Stomach smooth muscle (tissue), 2 donors: ENCODE measurements around the gene NFATC4.

Experiments
- H3K27ac ChIP-seq: one replicate; pipeline ENCODE4 v1.7.0; 2013; ENCODE audit warnings: mild to moderate bottlenecking, low read length, inconsistent platforms
- H3K27me3 ChIP-seq, 2 donors: one replicate each; pipeline ENCODE4 v1.7.0; 2013; ENCODE audit warnings: low read length in 2 of 2; ENCODE audit not compliant: insufficient read depth in 2 of 2, control insufficient read depth in 1 of 2
- H3K36me3 ChIP-seq, 2 donors: one replicate each; pipeline ENCODE4 v1.7.0; 2013; ENCODE audit warnings: low read length in 2 of 2; ENCODE audit not compliant: control insufficient read depth in 2 of 2, insufficient read depth in 2 of 2
- H3K4me1 ChIP-seq: one replicate; pipeline ENCODE4 v1.7.0; 2013; ENCODE audit warnings: low read length; ENCODE audit not compliant: control insufficient read depth, insufficient read depth
- H3K4me3 ChIP-seq, 2 donors: one replicate each; pipeline ENCODE4 v1.7.0; 2013; ENCODE audit warnings: low read length in 2 of 2
- H3K9ac ChIP-seq, 2 donors: one replicate each; pipeline ENCODE4 v1.7.0; 2013; ENCODE audit warnings: low read length in 2 of 2, mild to moderate bottlenecking in 1 of 2
- H3K9me3 ChIP-seq, 2 donors: one replicate each; pipeline ENCODE4 v1.7.0; 2013; ENCODE audit warnings: low read length in 2 of 2; ENCODE audit not compliant: control insufficient read depth in 2 of 2
- donor health status: healthy.
- donor health status: Pancreatic carcinoma.

Gene NFATC4

DNA sequence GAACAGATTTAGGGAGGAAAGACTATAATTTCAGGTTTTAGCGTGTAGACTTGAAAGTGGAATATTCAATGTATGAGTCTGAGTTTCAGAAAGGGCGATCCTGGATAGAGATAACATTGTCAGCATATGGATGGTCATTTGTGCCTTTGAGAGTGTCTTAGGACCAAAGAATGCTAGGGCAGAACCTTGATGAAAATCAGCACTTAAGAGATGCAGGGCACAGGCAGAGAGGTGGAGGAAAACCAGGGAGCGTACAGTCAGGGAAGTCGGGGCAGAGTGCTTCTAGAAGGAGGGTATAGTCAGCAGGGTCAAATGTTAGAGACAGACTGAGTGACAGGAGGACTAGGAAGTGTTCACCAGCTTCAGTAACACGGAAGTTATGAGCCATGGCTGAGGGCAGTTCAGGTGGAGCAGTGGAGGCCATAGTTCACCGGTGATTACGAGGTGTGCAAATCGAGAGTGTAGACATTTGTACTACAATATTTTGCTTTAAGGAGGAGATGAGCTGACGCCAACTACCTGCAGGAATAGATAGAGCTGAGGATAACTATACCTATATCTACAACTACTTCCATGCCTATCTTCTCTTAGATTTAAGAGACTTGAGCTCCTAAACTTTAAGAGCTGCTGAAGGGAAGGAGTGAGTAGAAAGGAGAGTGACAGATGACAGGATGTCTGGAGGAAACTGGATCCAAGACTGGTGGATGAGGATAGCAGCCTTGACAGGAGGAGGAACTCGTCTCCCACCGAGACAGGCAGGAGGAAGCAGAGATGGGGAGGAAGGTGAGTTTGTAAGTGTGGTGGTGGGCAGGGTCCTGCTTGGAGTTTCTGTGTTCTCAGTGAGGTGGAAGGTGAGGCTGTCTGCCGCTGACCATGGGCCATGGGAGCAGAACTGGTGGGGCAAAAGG, 55.0 kb downstream of the NFATC4 start:
- peak overlapping the region in 1 of 2 donors; percentile 21 for H3K9ac ChIP-seq
- no peak overlapping the region for H3K4me3 ChIP-seq
- H3K27ac ChIP-seq, result no peak overlapping the region
- H3K4me1 ChIP-seq, result peaks cover 5% of the 10 kb centered on the region
- H3K9me3 ChIP-seq, result no peaks in the 10 kb centered on the region
- H3K27me3 ChIP-seq, result peaks cover 7 to 12% of the 10 kb centered on the region in 2 donors
- no peaks in the 10 kb centered on the region for H3K36me3 ChIP-seq

DNA sequence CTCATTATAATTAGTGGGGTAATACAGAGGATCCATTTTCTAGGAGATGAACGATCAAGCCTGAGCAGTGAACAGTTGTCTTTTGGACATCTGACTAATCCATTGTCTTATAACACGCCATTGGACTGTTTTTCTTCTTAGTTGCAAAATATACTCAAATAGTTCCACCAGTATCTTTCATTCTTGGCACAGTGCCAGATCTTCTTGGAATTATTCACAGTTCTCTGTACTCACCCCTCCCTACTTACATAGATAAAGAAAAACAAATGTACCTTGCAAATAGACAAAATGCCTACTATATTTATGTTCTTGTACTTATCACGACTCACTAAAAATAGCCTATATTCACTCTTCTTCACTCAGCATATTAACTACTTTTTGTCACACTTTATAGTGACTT, 57.7 kb downstream of the NFATC4 start:
- Histone ChIP-seq H3K4me1 (peaks cover 15% of the 10 kb centered on the region), H3K36me3 (no peaks in the 10 kb centered on the region), H3K27me3 (peaks cover 3 to 9% of the 10 kb centered on the region in 2 donors), H3K9ac (no peak overlapping the region), H3K27ac (no peak overlapping the region), H3K4me3 (no peak overlapping the region), H3K9me3 (no peaks in the 10 kb centered on the region)

DNA sequence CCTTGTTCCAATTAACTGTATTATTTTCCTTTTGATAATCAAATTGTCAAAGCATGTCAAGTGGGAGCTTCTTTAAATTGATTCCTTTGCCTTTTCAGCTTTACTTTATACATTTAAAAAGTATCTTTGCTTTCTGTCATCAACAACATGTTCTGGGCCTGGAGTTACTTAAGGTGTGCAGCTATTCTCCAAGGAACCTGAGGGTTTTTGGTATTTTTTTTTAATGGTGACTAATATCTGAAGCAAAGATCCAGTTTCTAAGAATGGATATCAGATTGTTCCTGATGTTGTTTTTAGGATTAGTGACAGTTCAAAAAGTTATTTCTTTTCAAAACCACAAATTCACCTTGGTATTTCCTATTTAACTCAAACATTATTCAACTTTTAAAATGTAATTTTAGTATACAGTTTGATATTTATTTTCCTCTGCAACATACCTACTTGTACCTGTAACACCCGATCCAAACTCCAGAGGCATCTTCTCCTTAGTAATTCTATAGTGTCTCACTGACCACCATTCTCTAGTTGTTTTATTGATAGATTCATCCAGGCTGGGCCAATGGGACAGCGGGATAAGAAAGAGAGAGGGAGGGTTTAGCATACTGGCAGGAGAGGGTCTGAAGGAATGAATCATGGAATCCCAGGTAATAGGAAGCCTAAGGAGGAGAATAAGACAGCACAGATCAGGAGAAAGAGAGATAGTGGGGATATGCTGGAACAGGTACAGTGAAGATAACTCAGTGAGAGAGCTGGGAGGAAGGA, 58.3 kb downstream of the NFATC4 start:
- Histone ChIP-seq H3K27ac (no peak overlapping the region), H3K27me3 (peaks cover under 1 to 9% of the 10 kb centered on the region in 2 donors), H3K4me3 (no peak overlapping the region)

DNA sequence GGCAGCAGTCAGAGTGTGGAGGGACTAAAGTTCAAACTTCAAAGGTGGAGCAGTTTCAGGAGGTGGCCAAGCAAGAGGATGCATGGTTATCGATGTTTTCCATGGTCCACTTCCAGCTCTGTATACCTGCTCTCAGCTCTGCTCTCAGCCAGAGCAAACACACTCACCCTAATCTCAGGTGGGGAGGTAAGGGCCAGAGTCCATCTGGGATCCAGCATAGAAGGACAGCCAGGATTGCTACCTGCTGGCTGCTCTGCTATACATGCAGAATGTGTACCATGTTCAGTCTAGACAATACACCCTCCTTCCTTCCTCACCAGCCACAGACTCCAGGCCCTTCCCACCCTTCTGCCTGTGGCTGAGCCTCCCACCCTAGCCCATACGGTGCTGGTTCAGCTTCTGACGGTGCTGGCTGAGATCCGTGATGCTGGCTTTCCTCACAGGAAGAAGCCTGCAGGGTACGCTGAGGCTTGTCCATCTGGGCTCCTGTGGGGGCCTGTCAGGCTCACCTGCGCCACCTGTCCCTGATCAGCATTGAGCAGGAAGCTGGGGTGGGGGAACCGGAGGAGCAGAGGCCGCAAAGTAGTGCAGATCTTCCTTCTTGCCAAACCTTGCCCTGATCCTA, 59.0 kb downstream of the NFATC4 start:
- Histone ChIP-seq H3K36me3 (peaks cover 1 to 7% of the 10 kb centered on the region in 2 donors), H3K9ac (peak overlapping the region; percentile 17 to 29), H3K4me1 (peaks cover 28% of the 10 kb centered on the region), H3K27ac (no peak overlapping the region), H3K4me3 (no peak overlapping the region), H3K27me3 (peaks cover 0 to 9% of the 10 kb centered on the region in 2 donors), H3K9me3 (no peaks in the 10 kb centered on the region)

More for the DNA sequence above, 58.3 kb downstream of the NFATC4 start:
- H3K36me3 ChIP-seq, result peaks cover 0 to 2% of the 10 kb centered on the region in 2 donors
- no peak overlapping the region for H3K9ac ChIP-seq
- H3K9me3 ChIP-seq, result no peaks in the 10 kb centered on the region
- H3K4me1 ChIP-seq, result peaks cover 22% of the 10 kb centered on the region

DNA sequence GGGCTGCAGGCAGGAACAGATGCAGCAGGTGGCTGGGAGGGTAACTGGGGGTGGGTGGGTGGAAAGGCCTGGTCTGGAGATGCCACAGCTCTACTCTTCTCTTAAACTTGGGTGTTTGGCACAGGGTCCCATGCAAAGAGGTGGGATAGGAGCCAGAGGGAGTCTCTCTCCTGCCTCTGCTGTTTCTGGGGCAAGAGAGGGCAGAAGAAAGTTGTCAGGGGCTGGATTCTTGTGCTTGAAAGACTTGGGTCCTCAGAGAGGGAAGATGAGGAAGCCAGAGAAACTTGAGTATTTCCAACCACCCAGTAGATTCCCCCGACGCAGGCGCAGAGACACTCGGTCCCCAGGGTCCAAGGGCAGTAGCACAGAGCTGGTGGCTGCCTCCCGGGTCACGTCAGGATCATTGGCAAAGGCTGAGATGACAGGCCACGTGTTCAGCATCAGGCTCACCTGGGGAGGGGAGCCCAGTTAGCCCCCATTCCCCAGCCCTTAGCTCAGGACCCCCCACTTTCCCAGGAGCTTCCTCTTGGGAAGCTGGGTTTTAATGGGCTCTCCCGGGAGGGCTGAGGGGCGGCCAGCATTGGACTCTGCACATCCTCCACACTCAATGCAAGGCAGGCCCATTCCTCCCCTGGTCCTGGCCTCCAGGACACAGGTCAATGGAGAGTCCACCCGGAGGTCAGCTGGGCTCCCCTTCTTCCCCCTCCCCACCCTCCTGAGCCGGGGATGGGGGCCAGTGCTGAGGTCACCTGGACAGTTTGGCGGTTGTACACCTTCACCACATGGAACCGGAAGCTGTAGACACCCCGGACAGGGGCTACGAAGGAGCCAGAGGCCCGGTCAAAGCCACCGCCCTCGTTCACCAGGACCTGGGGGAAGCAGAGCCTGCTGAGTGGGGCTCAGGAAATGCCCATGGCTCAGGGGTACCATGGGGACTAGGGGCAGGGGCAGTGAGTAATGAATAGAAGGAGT, 59.8 kb downstream of the NFATC4 start:
- H3K36me3 ChIP-seq, result peaks cover 8 to 13% of the 10 kb centered on the region in 2 donors
- peaks cover 36% of the 10 kb centered on the region for H3K4me1 ChIP-seq
- no peak overlapping the region for H3K4me3 ChIP-seq
- H3K27me3 ChIP-seq, result peaks cover 0 to 2% of the 10 kb centered on the region in 2 donors
- peak overlapping the region; percentile 99 for H3K27ac ChIP-seq
- peak overlapping the region in 1 of 2 donors; percentile 97 for H3K9ac ChIP-seq
- H3K9me3 ChIP-seq, result no peaks in the 10 kb centered on the region

DNA sequence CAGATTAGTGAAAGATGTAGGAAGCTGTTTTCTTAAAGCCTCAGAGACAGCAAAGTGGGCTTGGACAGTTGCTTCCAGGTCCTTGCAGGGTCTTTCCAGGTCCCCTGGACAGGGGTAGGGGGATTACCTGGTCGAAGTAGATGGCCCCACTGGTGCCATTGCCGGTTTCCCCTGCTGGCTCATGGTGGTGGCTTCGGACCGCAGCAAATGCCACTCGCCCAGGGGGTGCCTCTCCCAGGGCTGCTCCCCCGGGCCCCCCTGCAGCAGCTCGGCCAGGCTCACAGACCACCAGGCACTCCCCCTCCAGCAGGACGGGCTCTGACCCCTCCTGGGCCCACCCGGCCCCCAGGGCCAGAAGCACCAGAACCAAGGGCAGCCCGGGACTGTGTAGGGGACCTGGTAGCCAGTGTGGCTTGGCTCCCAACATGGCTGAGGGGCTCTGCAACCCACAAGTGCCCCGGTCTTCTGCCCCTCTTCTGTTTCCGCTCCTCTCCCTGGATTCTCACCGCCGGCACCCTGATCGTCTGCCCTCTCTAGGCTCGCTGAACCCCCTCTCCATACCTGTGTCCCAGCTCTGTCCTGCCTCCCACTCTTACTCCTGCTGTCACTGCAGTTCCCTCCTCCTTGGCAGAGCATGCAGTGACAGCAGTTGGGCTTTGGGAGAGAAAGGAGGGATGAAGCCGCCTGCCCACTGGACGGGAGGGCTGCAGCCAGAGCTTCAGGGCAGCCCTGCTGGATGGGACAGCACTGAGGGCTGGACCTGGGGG, 60.8 kb downstream of the NFATC4 start:
- Histone ChIP-seq H3K27ac (peak overlapping the region; percentile 99), H3K4me1 (peaks cover 36% of the 10 kb centered on the region), H3K9me3 (no peaks in the 10 kb centered on the region), H3K27me3 (no peaks in the 10 kb centered on the region), H3K36me3 (peaks cover 14 to 18% of the 10 kb centered on the region in 2 donors), H3K9ac (peak overlapping the region; percentile 97 to 99), H3K4me3 (peak overlapping the region; percentile 90 to 96)
